HuH-7.5 (cell line): ENCODE data around the gene USP17L19.
"Not testable (repeated sequence)": the region's sequence is repeated elsewhere in the genome, so short reads cannot be mapped to it uniquely, and the experiment has no call there.

Experiments
- DNase-seq: peaks from one replicate; pipeline ENCODE4 v3.0.0; 2011; ENCODE audit warnings: low spot score

Gene USP17L19, protein sequence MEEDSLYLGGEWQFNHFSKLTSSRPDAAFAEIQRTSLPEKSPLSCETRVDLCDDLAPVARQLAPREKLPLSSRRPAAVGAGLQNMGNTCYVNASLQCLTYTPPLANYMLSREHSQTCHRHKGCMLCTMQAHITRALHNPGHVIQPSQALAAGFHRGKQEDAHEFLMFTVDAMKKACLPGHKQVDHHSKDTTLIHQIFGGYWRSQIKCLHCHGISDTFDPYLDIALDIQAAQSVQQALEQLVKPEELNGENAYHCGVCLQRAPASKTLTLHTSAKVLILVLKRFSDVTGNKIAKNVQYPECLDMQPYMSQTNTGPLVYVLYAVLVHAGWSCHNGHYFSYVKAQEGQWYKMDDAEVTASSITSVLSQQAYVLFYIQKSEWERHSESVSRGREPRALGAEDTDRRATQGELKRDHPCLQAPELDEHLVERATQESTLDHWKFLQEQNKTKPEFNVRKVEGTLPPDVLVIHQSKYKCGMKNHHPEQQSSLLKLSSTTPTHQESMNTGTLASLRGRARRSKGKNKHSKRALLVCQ

DNA sequence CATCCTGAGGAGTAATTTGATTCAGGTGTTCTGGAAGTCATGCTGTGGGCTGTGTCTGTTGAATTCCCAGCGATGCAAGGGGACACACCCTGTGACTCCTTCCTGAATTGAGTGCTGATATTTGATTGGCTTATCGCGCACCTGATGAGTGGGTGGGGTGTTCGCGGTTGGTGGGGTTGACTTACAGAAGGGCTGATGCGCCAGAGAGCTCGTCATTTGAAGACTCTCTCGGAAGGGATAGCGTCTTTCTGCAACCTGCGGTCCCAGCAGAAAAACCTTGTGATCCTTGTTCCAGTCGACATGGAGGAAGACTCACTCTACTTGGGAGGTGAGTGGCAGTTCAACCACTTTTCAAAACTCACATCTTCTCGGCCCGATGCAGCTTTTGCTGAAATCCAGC, at the start of gene USP17L19:
USP17L19 (plus strand) TSS at position 301 of the 400 bp plus-strand sequence; CDS start at position 301, 0 bp downstream.
- DNase-seq, result not testable (repeated sequence)

DNA sequence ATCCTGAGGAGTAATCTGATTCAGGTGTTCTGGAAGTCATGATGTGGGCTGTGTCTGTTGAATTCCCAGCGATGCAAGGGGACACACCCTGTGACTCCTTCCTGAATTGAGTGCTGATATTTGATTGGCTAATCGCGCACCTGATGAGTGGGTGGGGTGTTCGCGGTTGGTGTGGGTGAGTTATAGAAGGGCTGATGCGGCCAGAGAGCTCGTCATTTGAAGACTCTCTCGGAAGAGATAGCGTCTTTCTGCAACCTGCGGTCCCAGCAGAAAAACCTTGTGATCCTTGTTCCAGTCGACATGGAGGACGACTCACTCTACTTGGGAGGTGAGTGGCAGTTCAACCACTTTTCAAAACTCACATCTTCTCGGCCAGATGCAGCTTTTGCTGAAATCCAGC, 42.8 kb upstream of the USP17L19 start, which contains the start of gene USP17L10:
USP17L10 (plus strand) TSS at position 301 of the 400 bp plus-strand sequence; CDS start at position 301, 0 bp downstream.
- DNase-seq, result not testable (repeated sequence)

DNA sequence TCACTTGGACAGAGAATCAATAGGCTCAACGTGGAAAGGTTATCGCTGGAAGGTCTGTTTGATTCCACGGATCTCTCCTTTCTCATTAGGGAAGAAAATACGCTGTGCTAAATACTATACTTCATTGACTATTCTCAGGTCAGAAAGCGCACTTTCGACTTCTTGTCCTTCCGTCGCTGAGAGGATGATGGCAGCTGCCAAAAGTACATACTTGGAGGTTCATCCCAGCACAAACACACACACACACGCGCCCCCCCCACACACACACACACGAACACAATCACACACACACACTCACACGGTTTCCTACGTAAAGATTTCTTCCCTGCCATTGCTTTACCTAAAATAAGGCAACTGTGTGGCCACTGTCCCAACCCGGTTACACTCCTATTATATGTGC, 38.5 kb upstream of the USP17L19 start:
- DNase-seq, result not testable (repeated sequence)

DNA sequence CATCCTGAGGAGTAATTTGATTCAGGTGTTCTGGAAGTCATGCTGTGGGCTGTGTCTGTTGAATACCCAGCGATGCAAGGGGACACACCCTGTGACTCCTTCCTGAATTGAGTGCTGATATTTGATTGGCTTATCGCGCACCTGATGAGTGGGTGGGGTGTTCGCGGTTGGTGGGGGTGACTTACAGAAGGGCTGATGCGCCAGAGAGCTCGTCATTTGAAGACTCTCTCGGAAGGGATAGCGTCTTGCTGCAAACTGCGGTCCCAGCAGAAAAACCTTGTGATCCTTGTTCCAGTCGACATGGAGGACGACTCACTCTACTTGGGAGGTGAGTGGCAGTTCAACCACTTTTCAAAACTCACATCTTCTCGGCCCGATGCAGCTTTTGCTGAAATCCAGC, 38.1 kb upstream of the USP17L19 start, which contains the start of gene USP17L11:
USP17L11 (plus strand) TSS at position 301 of the 400 bp plus-strand sequence; CDS start at position 301, 0 bp downstream.
- not testable (repeated sequence) for DNase-seq

DNA sequence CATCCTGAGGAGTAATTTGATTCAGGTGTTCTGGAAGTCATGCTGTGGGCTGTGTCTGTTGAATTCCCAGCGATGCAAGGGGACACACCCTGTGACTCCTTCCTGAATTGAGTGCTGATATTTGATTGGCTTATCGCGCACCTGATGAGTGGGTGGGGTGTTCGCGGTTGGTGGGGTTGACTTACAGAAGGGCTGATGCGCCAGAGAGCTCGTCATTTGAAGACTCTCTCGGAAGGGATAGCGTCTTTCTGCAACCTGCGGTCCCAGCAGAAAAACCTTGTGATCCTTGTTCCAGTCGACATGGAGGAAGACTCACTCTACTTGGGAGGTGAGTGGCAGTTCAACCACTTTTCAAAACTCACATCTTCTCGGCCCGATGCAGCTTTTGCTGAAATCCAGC, 33.3 kb upstream of the USP17L19 start, which contains the start of gene USP17L12:
USP17L12 (plus strand) TSS at position 301 of the 400 bp plus-strand sequence; CDS start at position 301, 0 bp downstream.
- DNase-seq, result not testable (repeated sequence)

DNA sequence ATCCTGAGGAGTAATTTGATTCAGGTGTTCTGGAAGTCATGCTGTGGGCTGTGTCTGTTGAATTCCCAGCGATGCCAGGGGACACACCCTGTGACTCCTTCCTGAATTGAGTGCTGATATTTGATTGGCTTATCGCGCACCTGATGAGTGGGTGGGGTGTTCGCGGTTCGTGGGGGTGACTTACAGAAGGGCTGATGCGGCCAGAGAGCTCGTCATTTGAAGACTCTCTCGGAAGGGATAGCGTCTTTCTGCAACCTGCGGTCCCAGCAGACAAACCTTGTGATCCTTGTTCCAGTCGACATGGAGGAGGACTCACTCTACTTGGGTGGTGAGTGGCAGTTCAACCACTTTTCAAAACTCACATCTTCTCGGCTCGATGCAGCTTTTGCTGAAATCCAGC, 28.6 kb upstream of the USP17L19 start, which contains the start of gene USP17L13:
USP17L13 (plus strand) TSS at position 301 of the 400 bp plus-strand sequence; CDS start at position 301, 0 bp downstream.
- DNase-seq, result not testable (repeated sequence)

DNA sequence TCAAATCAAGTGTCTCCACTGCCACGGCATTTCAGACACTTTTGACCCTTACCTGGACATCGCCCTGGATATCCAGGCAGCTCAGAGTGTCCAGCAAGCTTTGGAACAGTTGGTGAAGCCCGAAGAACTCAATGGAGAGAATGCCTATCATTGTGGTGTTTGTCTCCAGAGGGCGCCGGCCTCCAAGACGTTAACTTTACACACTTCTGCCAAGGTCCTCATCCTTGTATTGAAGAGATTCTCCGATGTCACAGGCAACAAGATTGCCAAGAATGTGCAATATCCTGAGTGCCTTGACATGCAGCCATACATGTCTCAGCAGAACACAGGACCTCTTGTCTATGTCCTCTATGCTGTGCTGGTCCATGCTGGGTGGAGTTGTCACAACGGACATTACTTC, 22.9 kb upstream of the USP17L19 start:
- not testable (repeated sequence) for DNase-seq

DNA sequence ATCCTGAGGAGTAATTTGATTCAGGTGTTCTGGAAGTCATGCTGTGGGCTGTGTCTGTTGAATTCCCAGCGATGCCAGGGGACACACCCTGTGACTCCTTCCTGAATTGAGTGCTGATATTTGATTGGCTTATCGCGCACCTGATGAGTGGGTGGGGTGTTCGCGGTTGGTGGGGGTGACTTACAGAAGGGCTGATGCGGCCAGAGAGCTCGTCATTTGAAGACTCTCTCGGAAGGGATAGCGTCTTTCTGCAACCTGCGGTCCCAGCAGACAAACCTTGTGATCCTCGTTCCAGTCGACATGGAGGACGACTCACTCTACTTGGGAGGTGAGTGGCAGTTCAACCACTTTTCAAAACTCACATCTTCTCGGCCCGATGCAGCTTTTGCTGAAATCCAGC, 19.1 kb upstream of the USP17L19 start, which contains the start of gene USP17L15:
USP17L15 (plus strand) TSS at position 301 of the 400 bp plus-strand sequence; CDS start at position 301, 0 bp downstream.
- DNase-seq, result not testable (repeated sequence)

DNA sequence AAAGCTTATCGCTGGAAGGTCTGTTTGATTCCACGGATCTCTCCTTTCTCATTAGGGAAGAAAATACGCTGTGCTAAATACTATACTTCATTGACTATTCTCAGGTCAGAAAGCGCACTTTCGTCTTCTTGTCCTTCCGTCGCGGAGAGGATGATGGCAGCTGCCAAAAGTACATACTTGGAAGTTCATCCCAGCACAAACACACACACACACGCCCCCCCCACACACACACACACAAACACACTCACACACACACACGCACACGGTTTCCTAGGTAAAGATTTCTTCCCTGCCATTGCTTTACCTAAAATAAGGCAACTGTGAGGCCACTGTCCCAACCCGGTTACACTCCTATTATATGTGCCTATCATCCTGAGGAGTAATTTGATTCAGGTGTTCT, 14.7 kb upstream of the USP17L19 start:
- not testable (repeated sequence) for DNase-seq

DNA sequence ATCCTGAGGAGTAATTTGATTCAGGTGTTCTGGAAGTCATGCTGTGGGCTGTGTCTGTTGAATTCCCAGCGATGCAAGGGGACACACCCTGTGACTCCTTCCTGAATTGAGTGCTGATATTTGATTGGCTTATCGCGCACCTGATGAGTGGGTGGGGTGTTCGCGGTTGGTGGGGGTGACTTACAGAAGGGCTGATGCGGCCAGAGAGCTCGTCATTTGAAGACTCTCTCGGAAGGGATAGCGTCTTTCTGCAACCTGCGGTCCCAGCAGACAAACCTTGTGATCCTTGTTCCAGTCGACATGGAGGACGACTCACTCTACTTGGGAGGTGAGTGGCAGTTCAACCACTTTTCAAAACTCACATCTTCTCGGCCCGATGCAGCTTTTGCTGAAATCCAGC, 9.6 kb upstream of the USP17L19 start, which contains the start of gene USP17L17:
USP17L17 (plus strand) TSS at position 301 of the 400 bp plus-strand sequence; CDS start at position 301, 0 bp downstream.
- DNase-seq, result not testable (repeated sequence)

DNA sequence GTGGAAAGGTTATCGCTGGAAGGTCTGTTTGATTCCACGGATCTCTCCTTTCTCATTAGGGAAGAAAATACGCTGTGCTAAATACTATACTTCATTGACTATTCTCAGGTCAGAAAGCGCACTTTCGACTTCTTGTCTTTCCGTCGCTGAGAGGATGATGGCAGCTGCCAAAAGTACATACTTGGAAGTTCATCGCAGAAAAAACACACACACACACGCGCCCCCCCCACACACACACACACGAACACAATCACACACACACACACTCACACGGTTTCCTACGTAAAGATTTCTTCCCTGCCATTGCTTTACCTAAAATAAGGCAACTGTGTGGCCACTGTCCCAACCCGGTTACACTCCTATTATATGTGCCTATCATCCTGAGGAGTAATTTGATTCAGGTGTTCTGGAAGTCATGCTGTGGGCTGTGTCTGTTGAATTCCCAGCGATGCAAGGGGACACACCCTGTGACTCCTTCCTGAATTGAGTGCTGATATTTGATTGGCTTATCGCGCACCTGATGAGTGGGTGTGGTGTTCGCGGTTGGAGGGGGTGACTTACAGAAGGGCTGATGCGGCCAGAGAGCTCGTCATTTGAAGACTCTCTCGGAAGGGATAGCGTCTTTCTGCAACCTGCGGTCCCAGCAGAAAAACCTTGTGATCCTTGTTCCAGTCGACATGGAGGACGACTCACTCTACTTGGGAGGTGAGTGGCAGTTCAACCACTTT, 5.1 kb upstream of the USP17L19 start, which contains the start of gene USP17L18:
USP17L18 (plus strand) TSS at position 678 of the 728 bp plus-strand sequence; CDS start at position 678, 0 bp downstream.
- DNase-seq, result not testable (repeated sequence)

DNA sequence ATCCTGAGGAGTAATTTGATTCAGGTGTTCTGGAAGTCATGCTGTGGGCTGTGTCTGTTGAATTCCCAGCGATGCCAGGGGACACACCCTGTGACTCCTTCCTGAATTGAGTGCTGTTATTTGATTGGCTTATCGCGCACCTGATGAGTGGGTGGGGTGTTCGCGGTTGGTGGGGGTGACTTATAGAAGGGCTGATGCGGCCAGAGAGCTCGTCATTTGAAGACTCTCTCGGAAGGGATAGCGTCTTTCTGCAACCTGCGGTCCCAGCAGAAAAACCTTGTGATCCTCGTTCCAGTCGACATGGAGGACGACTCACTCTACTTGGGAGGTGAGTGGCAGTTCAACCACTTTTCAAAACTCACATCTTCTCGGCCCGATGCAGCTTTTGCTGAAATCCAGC, 4.6 kb downstream of the USP17L19 start, which contains the start of gene USP17L20:
USP17L20 (plus strand) TSS at position 301 of the 400 bp plus-strand sequence; CDS start at position 301, 0 bp downstream.
- DNase-seq, result not testable (repeated sequence)

DNA sequence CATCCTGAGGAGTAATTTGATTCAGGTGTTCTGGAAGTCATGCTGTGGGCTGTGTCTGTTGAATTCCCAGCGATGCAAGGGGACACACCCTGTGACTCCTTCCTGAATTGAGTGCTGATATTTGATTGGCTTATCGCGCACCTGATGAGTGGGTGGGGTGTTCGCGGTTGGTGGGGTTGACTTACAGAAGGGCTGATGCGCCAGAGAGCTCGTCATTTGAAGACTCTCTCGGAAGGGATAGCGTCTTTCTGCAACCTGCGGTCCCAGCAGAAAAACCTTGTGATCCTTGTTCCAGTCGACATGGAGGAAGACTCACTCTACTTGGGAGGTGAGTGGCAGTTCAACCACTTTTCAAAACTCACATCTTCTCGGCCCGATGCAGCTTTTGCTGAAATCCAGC, 9.4 kb downstream of the USP17L19 start, which contains the start of gene USP17L21:
USP17L21 (plus strand) TSS at position 301 of the 400 bp plus-strand sequence; CDS start at position 301, 0 bp downstream.
- DNase-seq, result not testable (repeated sequence)

DNA sequence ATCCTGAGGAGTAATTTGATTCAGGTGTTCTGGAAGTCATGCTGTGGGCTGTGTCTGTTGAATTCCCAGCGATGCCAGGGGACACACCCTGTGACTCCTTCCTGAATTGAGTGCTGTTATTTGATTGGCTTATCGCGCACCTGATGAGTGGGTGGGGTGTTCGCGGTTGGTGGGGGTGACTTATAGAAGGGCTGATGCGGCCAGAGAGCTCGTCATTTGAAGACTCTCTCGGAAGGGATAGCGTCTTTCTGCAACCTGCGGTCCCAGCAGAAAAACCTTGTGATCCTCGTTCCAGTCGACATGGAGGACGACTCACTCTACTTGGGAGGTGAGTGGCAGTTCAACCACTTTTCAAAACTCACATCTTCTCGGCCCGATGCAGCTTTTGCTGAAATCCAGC, 14.1 kb downstream of the USP17L19 start, which contains the start of gene USP17L22:
USP17L22 (plus strand) TSS at position 301 of the 400 bp plus-strand sequence; CDS start at position 301, 0 bp downstream.
- not testable (repeated sequence) for DNase-seq

DNA sequence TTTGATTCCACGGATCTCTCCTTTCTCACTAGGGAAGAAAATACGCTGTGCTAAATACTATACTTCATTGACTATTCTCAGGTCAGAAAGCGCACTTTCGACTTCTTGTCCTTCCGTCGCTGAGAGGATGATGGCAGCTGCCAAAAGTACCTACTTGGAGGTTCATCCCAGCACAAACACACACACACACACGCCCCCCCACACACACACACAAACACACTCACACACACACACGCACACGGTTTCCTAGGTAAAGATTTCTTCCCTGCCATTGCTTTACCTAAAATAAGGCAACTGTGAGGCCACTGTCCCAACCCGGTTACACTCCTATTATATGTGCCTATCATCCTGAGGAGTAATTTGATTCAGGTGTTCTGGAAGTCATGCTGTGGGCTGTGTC, 18.5 kb downstream of the USP17L19 start:
- not testable (repeated sequence) for DNase-seq
